Upper lobe of left lung (tissue), 6 donors: ENCODE data around the gene DCLRE1C. TPM values are rescaled to one million over a fixed set of nuclear protein-coding genes. Genes with fewer than 3 reads are reported as not detected.
"Not testable (repeated sequence)": the region's sequence is repeated elsewhere in the genome, so short reads cannot be mapped to it uniquely, and the experiment has no call there.

Experiments used
- ATAC-seq, 2 donors: fragments of 200-7000 bp; cut with Tn5 transposase; one replicate each; pipeline ENCODE4 v1.9.1; 2022; ENCODE audit warnings: mild to moderate bottlenecking in 2 of 2, moderate library complexity in 2 of 2; ENCODE audit not compliant: low FRiP score in 2 of 2
- DNase-seq, 2 donors: peaks; one replicate each; pipeline ENCODE4 v3.0.0-alpha.2; 2019 to 2020
- H3K27ac ChIP-seq, 4 donors: fragments of 200-600 bp; sonication (generic); one replicate each; pipeline ENCODE4 v1.5.1; 2016 to 2019
- H3K27me3 ChIP-seq, 4 donors: fragments of 200-600 bp; sonication (generic); one replicate each; pipeline ENCODE4 v1.5.1; 2017 to 2019
- H3K36me3 ChIP-seq, 4 donors: fragments of 200-600 bp; sonication (generic); one replicate each; pipeline ENCODE4 v1.5.1; 2016 to 2019
- H3K4me1 ChIP-seq, 4 donors: fragments of 200-600 bp; sonication (generic); one replicate each; pipeline ENCODE4 v1.5.1; 2018 to 2019
- H3K4me3 ChIP-seq, 4 donors: fragments of 200-600 bp; sonication (generic); one replicate each; pipeline ENCODE4 v1.5.1; 2017 to 2019; ENCODE audit warnings: mild to moderate bottlenecking in 2 of 4, moderate library complexity in 1 of 4
- H3K9me3 ChIP-seq, 4 donors: fragments of 200-600 bp; sonication (generic); one replicate each; pipeline ENCODE4 v1.5.1; 2018 to 2019
- CTCF ChIP-seq, 6 experiments: fragments of 450-650 bp in 4 of 6; fragments of 200-600 bp in 2 of 6; sonication (generic) in 2 of 6; IDR thresholded peaks; one replicate each; pipeline ENCODE4 v1.5.1; 2016 to 2019; ENCODE audit warnings: antibody characterized with exemption in 6 of 6
- EP300 ChIP-seq, 4 donors: sonication (generic); formaldehyde crosslinking; IDR thresholded peaks; one replicate each; pipeline ENCODE4 v1.5.1; 2017; ENCODE audit warnings: antibody characterized with exemption in 4 of 4, control low read depth in 2 of 4
- POLR2A ChIP-seq, 4 donors: fragments of 450-650 bp; IDR thresholded peaks; one replicate each; pipeline ENCODE4 v1.5.1; 2016 to 2017; ENCODE audit warnings: antibody characterized with exemption in 4 of 4, mild to moderate bottlenecking in 2 of 4
- POLR2AphosphoS5 ChIP-seq, 2 donors: sonication (generic); formaldehyde crosslinking; IDR thresholded peaks; one replicate each; pipeline ENCODE4 v1.5.1; 2017; ENCODE audit warnings: antibody characterized with exemption in 2 of 2
- WGBS, 2 donors: methylation state at CpG; one replicate each; pipeline ENCODE4 v1.1.5; 2017 to 2018; 5-methylcytosine and 5-hydroxymethylcytosine counted together
- total RNA-seq, 6 donors: library from RNA; depleted of rRNA in 4 of 6; stranded (reverse); fragments of >200 nt in 4 of 6; gene quantifications; one replicate each; pipeline versions ENCODE4 v1.1.0 to v1.2.1, GENCODE V29; 2016 to 2021
- donor health status: DM: no; HTN: no; CAD: no; lungs with moderate emphysema.
- donor health status: DM: no; HTN: yes; CAD: no; lungs with severe emphysema.

The DCLRE1C gene
- total RNA-seq, 6 donors from 2014 or later, result 8.8 to 19.9 (median 10.9) TPM

- 92 to 93% methylated on average over 3 of the region's 3 CpGs for WGBS, 2 donors
- no peaks in the 10 kb centered on the region for H3K36me3 ChIP-seq
- no peaks in the 10 kb centered on the region for H3K4me1 ChIP-seq
- H3K4me3 ChIP-seq, result no peak overlapping the region
- H3K9me3 ChIP-seq, result no peaks in the 10 kb centered on the region
- ATAC-seq (no peak), DNase-seq (no peak)
- H3K27ac ChIP-seq, result no peak overlapping the region
- TF ChIP-seq POLR2AphosphoS5 (IDR thresholded peaks at IDR 0.05) (no peak), CTCF (IDR thresholded peaks at IDR 0.05) (no peak), EP300 (IDR thresholded peaks at IDR 0.05) (no peak), POLR2A (IDR thresholded peaks at IDR 0.05) (no peak)
- H3K27me3 ChIP-seq, result no peaks in the 10 kb centered on the region
Measured at GRCh38 chr10:14982744-14983143, 28.8 kb upstream of the DCLRE1C start.

- Histone ChIP-seq H3K27me3 (no peaks in the 10 kb centered on the region), H3K9me3 (no peaks in the 10 kb centered on the region), H3K27ac (no peak overlapping the region), H3K4me3 (no peak overlapping the region), H3K4me1 (no peaks in the 10 kb centered on the region), H3K36me3 (no peaks in the 10 kb centered on the region)
- DNase-seq (no peak), ATAC-seq (no peak)
- TF ChIP-seq POLR2A (IDR thresholded peaks at IDR 0.05) (no peak), POLR2AphosphoS5 (IDR thresholded peaks at IDR 0.05) (no peak), EP300 (IDR thresholded peaks at IDR 0.05) (no peak)
- WGBS, 2 donors, result 38 to 49% methylated on average over 8 to 21 of the region's 21 CpGs
Measured at GRCh38 chr10:14975672-14976273, 21.9 kb upstream of the DCLRE1C start.

GRCh38 chr10:14974153-14974998 lies 20.5 kb upstream of the DCLRE1C start:
- 29 to 50% methylated on average over 13 to 15 of the region's 15 CpGs for WGBS, 2 donors
- H3K27me3 ChIP-seq, H3K4me3 ChIP-seq, H3K36me3 ChIP-seq, ATAC-seq, DNase-seq, H3K27ac ChIP-seq, H3K4me1 ChIP-seq, H3K9me3 ChIP-seq: not testable (repeated sequence)

GRCh38 chr10:14971867-14972448 lies 18.1 kb upstream of the DCLRE1C start:
- WGBS, 2 donors, result 55 to 60% methylated on average over 4 of the region's 4 CpGs
- Histone ChIP-seq H3K27ac (no peak overlapping the region), H3K9me3 (no peaks in the 10 kb centered on the region), H3K4me3 (no peak overlapping the region), H3K4me1 (no peaks in the 10 kb centered on the region), H3K27me3 (no peaks in the 10 kb centered on the region), H3K36me3 (no peaks in the 10 kb centered on the region)
- peak; percentile 9 to 49 (median 26) for TF ChIP-seq CTCF (IDR thresholded peaks at IDR 0.05)
- TF ChIP-seq EP300 (IDR thresholded peaks at IDR 0.05), result no peak
- TF ChIP-seq POLR2AphosphoS5 (IDR thresholded peaks at IDR 0.05), result no peak
- no peak for TF ChIP-seq POLR2A (IDR thresholded peaks at IDR 0.05)
- ATAC-seq (peak in 1 of 2 donors; percentile 52), DNase-seq (peak in 1 of 2 donors; percentile 35)

- H3K27me3 ChIP-seq, result no peaks in the 10 kb centered on the region
- 89% methylated on average over 2 of the region's 2 CpGs for WGBS, 2 donors
Measured at GRCh38 chr10:14967897-14968296, 14.0 kb upstream of the DCLRE1C start.

More at GRCh38 chr10:14967897-14968296, 14.0 kb upstream of the DCLRE1C start:
- DNase-seq (no peak), ATAC-seq (no peak)
- H3K4me1 ChIP-seq, result no peaks in the 10 kb centered on the region
- no peak for TF ChIP-seq EP300 (IDR thresholded peaks at IDR 0.05)
- TF ChIP-seq POLR2A (IDR thresholded peaks at IDR 0.05), result no peak
- no peak for TF ChIP-seq POLR2AphosphoS5 (IDR thresholded peaks at IDR 0.05)
- no peak for TF ChIP-seq CTCF (IDR thresholded peaks at IDR 0.05)
- H3K4me3 ChIP-seq, result no peak overlapping the region
- no peak overlapping the region for H3K27ac ChIP-seq
- H3K9me3 ChIP-seq, result no peaks in the 10 kb centered on the region
- H3K36me3 ChIP-seq, result no peaks in the 10 kb centered on the region
